GM08714 (cell line): ENCODE results near the gene ST14.

Experiments used
- H3K4me3 ChIP-seq: fragments of 200-500 bp; sonication (Bioruptor generic); 2 replicates; pipeline ENCODE4 v1.5.1; 2014; ENCODE audit warnings: mild to moderate bottlenecking, low read length, inconsistent platforms
- ZNF274 ChIP-seq: IDR thresholded peaks from 2 replicates; pipeline ENCODE4 v1.6.1; 2012; ENCODE audit warnings: mild to moderate bottlenecking, low read depth, low read length

ST14 gene

DNA sequence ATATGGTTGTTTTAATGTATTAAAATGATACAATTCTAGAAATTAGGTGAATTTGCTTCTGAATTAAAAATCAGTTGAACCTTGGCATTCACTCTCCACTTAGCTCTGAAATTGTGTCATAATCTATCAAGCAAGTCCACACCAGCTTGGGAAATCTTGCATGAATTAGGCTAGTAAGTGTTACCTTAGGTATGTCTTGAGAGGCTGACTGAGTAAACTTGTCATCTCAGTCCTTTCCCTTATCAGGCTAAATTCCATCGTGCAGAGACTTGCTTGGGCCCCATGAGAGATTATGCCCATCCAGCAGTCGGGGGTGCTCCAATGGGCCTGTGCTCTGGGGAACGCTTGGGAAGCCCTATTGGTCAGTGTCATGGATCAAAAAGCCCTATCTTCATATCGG, 33.9 kb upstream of the ST14 start:
- TF ChIP-seq ZNF274 = no peak
- H3K4me3 ChIP-seq = no peak overlapping the region

DNA sequence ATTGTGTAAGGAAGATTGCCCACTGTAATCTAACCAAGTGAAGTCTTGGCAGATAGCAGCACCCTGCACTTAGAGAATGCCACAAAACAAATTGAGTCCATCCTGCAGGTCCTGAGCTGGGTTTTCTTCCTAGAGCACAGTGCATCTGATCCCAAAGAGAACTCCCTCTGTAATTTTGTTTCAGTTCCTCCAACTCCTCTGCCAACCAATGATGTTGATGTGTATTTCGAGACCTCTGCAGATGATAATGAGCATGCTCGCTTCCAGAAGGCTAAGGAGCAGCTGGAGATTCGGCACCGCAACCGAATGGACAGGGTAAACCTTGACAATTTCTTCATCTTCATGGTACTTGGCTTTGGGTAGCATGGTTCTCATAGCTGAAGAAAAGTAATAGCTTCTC, 33.1 kb upstream of the ST14 start:
- TF ChIP-seq ZNF274 = no peak

DNA sequence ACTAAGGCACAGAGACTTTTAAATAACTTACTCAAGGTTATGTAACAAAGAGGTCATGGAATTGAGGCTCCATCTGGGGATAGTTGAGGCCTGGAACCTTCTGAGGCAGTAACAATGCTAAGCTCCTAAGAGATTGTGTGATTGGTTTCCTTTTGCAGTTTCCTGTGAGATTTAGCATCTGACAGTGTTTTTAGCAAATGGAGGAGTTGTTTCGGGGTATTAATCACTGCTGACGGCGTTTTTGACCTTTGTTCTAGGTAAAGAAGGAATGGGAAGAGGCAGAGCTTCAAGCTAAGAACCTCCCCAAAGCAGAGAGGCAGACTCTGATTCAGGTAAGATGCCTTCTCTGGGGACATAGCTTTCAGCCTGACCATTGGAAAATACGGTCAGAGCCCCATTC, 32.1 kb upstream of the ST14 start:
- H3K4me3 ChIP-seq = no peak overlapping the region
- TF ChIP-seq ZNF274 = no peak

More for the DNA sequence above, 33.1 kb upstream of the ST14 start:
- H3K4me3 ChIP-seq = no peak overlapping the region

DNA sequence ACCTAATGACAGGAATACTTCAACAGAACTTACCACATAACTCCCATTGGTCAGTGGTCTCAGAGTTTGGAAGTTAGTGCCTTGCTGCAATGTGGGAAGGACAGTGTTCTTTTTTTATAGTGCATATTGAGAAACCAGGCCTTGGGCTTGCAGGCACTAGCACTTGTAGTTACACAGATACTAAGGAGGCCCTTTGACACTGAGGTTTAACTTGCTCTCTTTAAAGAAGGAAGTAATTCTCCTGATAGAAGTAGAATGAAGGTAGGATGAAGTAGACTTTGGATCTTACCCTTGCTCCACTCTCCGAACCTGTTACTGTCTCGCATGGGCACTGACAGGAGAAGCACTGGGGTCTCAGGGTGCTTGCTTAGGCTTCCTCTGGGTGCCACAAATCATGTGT, 31.0 kb upstream of the ST14 start:
- H3K4me3 ChIP-seq = no peak overlapping the region
- TF ChIP-seq ZNF274 = no peak

DNA sequence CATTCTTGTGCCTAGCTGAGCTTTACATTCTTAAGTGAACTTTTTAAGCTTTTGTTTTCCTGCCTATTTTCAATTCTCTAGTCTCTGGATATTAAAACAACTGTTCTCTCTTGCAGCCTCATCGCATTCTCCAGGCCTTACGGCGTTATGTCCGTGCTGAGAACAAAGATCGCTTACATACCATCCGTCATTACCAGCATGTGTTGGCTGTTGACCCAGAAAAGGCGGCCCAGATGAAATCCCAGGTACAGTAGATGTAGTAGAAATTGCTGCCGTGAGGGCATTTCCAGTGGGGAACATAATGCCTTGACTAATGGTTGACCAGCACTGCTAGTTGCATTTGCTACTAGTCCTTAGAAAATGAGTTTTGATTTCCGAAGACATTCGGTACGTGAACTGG, 29.7 kb upstream of the ST14 start:
- no peak overlapping the region for H3K4me3 ChIP-seq
- TF ChIP-seq ZNF274 = no peak

DNA sequence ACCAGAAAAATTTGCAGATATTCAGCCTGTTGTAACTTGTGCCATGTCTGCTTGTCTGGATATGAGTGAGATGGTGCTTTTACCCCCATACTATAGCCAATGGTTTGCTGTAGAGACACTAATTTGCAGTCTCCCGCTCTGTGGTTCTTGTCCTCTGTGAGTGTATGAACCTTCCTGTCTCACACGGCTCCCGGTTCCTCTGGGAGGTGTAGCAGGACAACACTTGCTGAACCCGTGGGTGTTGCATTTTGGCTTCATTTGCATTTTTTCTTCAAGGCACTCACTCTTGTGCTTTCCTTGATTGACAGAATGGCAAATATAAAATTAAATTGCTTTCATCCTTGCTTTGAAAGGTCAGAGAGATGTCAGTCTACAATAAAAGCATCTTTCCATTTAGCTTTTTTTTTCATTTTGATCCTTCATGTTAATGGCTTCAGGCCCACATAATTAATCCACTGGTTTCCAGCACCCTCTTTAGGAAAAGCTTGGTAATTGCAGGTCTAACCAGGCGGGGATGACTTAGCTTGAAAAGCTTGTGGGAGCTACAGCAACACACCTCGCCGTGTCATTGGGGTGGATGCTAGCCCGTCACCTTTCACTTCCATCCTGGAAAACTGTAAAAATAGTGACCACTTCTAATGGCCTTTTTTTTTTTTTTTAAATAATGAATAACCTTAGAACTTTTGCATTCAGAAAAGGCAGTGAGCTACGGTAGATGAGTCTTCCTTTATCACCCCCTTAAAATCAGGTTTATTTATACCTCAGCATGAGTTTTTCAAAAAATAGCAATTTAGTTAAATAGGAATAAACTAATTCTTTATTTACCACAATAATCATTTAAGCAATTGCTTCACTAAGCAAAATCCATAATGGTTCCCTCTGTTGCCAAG, 27.4 kb upstream of the ST14 start:
- no peak overlapping the region for H3K4me3 ChIP-seq
- TF ChIP-seq ZNF274 = no peak

DNA sequence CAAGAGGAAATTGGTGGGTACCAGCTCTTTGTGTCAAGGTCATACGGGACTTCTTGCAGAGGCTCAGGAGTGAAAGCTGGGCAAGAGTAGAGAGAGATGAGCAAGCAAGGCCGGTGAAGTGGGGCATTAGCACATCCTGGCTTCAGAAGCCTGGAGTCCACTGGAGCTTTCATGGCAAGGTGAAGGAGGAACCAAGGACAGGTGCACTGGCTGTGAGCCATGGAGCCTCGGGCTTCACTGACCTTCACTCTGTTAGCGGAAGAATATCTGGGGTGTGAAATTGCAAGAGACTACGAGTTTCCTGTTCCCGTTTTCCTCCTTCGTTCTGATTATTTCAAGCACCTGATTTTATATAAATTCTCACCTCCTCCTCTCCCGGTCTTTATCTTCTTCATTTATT, 25.9 kb upstream of the ST14 start:
- H3K4me3 ChIP-seq = no peak overlapping the region
- no peak for TF ChIP-seq ZNF274

DNA sequence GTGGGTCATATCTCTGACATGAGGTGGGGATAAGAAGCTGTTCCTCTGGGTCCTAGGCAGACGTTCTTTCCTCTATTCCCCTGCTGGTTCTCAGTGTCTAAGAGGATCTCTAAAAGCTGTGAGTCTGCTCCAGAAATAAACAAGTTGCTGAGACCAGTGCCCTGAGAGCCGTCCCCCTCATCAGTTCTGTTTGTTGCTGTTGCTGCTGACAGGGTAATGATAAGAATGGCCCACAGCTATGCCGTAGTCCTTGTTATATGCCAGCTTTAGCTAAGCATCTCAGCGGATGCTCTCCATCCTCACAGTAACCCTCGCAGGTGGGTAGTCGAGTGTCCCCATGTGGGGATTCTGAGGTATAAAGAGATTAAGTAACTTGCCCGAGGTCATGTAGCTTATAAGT, 23.5 kb upstream of the ST14 start:
- no peak overlapping the region for H3K4me3 ChIP-seq
- TF ChIP-seq ZNF274 = no peak

DNA sequence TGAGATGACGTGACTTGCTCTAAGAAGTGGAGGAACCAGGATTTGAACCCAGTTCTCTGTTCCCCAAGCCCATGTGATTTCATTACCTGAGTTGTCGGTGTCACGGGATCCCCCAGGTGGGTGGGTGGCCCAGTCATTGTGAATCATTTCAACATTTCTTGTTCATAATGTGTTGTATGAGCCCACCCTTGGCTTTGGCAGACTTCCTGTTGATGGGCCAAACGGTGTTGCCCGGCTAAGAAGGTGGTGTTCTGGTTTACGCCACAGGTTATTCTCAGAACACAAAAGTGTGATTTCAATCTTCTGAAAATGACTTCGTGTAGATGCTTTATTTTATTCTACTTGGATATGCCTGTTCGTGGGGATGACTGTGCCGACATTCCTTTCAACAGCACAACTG, 21.6 kb upstream of the ST14 start:
- TF ChIP-seq ZNF274 = no peak
- H3K4me3 ChIP-seq = no peak overlapping the region

DNA sequence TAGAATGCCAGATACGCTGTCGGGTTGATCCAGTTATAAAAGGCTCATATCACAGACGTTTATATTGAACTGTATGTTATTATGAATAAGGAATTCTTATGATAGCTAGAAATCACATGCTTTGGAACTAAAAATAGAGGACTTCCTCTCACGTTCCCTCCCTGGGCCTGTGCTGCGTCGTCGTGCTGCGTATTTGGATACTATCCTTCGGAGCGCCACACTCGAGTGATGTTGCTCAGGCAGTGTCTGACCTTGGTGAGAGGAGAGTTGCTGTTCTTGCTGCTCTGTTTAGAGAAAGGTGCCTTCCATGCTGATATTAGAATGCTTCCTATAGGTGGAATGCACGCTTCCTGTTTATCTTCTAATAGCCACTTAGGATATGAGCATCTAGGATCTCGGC, 20.2 kb upstream of the ST14 start:
- no peak overlapping the region for H3K4me3 ChIP-seq
- TF ChIP-seq ZNF274 = no peak

DNA sequence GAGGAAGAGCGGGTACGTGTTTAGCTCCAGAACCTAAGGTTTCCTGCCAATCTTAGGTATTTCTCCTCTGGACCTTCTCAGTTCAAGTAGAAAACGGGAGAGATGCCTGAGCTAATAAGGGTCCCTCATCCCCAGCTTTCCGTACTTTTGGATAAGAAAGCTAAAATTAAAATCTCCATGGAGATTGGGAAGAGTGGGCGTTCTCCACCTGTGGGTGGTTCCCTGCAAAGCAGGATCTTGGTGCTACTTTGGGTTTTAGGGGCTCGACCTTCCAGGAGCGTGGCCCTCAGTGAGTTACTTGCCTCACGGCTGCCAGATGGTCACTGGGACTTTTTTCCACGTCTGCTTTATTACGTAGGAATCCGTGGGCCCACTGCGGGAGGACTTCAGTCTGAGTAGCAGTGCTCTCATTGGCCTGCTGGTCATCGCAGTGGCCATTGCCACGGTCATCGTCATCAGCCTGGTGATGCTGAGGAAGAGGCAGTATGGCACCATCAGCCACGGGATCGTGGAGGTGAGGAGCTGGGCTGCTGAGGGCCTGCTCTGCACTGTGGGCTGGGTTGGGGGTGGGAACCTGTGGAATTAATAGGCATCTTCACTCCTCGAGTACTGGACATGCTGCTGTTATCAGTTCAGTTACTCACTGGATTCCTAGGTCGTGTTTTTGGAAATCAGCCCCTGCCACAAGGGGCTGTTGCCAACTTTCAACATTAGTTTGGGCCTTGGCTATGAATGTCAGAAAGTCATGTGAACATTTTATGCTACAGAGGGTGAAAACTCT, 17.8 kb upstream of the ST14 start:
- no peak overlapping the region for H3K4me3 ChIP-seq
- no peak for TF ChIP-seq ZNF274

DNA sequence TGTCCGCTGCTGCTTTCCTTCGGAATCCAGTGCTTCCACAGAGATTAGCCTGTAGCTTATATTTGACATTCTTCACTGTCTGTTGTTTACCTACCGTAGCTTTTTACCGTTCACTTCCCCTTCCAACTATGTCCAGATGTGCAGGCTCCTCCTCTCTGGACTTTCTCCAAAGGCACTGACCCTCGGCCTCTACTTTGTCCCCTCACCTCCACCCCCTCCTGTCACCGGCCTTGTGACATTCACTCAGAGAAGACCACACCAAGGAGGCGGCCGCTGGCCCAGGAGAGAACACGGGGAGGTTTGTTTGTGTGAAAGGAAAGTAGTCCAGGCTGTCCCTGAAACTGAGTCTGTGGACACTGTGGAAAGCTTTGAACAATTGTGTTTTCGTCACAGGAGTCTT, 15.4 kb upstream of the ST14 start:
- no peak overlapping the region for H3K4me3 ChIP-seq
- no peak for TF ChIP-seq ZNF274

DNA sequence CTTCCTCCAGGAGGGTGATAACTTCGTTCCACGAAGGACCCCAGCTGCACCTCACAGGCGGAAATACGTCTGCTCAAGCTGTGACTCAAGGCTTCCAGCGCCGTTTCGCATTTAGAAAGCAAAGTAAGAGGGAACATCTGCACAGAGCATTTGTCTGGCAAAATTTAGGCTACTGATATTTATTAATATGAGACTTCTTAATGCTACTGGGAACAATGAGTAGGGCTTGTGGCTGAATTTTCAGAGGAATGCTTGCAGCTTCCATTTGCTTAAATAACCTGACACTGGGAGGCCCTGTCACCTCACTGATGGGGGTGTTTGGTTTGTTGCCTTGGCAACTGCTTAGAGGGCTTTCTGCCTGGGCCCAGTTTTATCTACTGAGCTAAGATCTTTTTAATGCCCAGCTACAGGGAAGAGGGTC, 14.7 kb upstream of the ST14 start:
- no peak overlapping the region for H3K4me3 ChIP-seq
- no peak for TF ChIP-seq ZNF274

DNA sequence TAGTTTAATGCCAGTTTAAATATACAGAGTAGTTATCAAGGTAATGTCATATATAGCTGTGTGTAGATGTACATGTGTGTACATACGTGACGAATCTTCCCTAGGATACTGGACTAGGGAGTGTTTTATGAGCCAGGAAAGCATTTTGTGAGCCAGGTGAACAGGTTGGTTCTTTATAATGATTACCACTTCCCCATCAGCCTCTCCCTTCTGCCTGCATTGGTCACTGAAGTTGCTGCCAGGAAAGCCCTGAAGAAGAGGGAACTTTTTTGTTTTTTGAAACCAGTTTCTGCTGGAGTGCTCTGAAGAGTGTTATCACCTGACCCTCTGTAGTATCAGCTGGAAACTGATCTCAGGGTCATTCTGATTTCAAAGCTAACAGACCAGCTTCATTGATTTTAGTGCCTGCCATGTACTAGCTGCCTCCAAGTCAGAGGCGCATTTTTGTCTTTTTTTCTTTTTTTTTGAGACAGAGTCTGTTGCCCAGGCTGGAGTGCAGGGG, 14.2 kb upstream of the ST14 start:
- TF ChIP-seq ZNF274 = no peak
- no peak overlapping the region for H3K4me3 ChIP-seq
